HG03045 (cell line): Measurements from ENCODE around the gene ZFP62.
"Not testable (repeated sequence)": the region's sequence is repeated elsewhere in the genome, so short reads cannot be mapped to it uniquely, and the experiment has no call there.

Experiments used
- ATAC-seq: cut with Tn5 transposase; IDR thresholded peaks from one replicate; pipeline ENCODE4 v1.9.1; 2021; ENCODE audit warnings: mild to moderate bottlenecking, moderate library complexity; ENCODE audit not compliant: unreplicated experiment

Gene ZFP62

DNA sequence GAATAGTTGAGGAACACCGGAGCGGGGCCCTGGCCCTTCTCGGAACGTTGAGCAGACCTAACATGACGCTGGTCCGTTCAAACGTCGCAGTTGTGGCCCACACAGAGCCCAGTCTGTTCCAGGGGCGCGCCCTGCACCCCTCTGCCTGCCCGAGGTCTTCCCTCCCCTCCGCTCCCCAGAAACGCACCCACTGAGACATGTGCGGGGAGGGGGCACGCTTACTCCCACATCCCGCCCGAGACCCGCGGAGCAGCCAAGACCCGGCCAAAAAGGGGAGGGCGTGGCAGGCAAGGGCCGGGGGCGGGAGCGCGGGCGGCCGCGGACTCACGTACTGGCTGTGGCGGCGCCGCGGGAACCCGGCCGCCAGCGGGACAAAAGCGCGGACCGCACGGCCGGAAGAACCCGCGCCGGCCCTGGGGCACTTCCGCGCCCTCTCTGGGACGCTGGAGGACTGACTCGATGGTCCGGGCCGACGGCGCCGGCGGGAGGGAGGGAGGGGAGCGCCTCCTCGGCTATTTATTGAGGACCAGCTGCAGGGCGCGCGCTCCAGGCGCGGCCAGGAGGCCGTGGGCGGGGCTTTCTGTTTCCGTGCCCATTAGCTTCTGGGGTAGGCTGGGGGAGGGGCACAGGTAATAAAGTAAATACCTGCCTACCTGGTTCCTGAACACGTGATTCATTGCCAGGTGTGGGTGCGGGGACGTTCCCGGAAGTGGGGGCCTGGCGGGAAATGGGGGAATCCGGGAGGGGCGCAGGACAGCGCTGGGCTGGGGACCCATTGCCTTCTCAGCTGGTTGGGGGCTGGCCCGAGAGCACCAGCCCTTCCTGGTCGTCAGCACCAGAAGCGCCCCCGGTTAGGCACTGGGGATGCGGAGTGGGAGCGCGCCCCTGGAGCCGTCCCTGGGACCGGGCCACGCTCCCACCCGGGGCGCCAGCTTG lies at the start of gene ZFP62:
TSS of gene ZFP62 (minus strand) at position 390 of the 936 bp plus-strand sequence. CDS start at position 333, 57 bp downstream.
- ATAC-seq: peak; percentile 95

GRCh38 chr5:180910735-180911134 lies 49.7 kb upstream of the ZFP62 start:
- ATAC-seq: no peak

DNA sequence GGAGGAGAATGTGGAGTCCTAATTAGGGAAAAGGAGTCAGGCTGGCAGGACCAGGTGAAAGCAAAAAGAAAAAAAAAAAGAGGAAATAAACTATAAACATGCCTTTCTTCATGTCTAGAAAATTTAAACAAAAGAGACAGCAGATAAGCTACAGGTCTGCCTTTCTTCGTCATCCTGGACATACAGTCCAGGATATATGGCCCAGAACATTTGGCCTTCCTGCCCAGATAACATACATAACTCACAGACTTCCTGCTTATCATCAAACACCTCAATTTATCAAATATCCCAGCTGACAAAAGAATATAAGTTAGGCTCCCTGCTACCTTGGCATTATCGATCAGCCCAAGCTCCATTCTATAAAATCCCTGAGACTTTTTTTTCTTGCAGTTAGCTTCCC lies 49.1 kb upstream of the ZFP62 start:
- ATAC-seq: no peak

GRCh38 chr5:180909782-180910181 lies 48.7 kb upstream of the ZFP62 start:
- ATAC-seq: no peak

GRCh38 chr5:180908998-180909731 lies 48.1 kb upstream of the ZFP62 start:
- no peak for ATAC-seq

DNA sequence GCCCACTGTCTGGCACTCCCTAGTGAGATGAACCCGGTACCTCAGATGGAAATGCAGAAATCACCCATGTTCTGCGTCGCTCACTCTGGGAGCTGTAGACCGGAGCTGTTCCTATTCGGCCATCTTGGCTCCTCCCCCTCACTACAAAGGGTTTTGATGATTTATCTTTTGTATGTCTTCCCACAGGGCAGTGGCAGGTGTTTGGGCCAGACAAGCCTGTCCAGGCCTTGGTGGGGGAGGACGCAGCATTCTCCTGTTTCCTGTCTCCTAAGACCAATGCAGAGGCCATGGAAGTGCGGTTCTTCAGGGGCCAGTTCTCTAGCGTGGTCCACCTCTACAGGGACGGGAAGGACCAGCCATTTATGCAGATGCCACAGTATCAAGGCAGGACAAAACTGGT lies 47.3 kb upstream of the ZFP62 start:
- no peak for ATAC-seq

- no peak for ATAC-seq
These were observed 40.4 kb upstream of the ZFP62 start for GRCh38 chr5:180901319-180902009.

- ATAC-seq: no peak
These were observed 39.1 kb upstream of the ZFP62 start for GRCh38 chr5:180900178-180900577.

DNA sequence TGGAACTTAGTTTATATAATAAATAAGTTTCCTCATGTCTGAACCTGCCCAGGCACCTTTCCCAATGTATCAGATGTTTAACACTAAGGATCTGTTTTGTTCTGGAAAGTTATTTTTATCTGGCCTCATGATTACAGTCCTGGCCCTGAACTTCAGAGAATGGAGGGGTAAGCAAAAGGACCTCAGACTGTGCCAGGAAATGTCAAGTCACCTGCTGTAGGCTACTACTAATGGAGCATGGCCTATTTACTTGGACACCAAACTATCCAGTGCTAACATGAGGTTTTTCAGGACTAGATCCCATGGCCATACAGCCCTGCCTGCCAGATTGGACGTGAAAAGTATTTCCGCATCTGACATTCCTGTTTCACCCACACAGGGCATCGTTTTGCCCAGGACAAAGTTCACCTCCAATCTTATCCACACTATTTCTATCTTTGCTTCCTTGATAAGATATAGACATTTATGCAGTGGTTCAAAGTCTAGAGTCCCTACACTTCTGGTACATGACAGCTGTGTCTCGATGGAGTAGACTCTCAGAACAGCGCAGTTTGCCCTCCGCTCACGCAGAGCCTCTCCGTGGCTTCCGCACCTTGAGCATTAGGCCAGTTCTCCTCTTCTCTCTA lies 37.7 kb upstream of the ZFP62 start, which contains the start of gene BTNL8:
TSS of gene BTNL8 (plus strand) at position 539 of the 626 bp plus-strand sequence. CDS start 152 bp downstream, outside the sequence.
- ATAC-seq: no peak

GRCh38 chr5:180895330-180895729 lies 34.3 kb upstream of the ZFP62 start:
- not testable (repeated sequence) for ATAC-seq

DNA sequence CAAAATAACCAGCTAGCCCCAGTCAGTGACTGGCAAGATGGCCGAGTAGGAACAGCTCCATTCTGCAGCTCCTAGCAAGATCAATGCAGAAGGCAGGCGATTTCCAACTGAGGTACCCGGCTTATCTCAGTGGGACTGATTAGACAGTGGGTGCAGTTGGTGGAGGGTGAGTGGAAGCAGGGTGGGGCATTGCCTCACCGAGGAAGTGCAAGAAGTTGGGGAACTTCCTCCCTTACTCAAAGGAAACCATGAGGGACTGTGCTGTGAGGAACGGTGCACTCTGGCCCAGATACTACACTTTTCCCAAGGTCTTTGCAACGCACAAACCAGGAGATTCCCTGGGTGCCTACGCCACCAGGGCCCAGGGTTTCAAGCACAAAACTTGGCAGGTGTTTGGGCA lies 28.3 kb upstream of the ZFP62 start:
- ATAC-seq: no peak

DNA sequence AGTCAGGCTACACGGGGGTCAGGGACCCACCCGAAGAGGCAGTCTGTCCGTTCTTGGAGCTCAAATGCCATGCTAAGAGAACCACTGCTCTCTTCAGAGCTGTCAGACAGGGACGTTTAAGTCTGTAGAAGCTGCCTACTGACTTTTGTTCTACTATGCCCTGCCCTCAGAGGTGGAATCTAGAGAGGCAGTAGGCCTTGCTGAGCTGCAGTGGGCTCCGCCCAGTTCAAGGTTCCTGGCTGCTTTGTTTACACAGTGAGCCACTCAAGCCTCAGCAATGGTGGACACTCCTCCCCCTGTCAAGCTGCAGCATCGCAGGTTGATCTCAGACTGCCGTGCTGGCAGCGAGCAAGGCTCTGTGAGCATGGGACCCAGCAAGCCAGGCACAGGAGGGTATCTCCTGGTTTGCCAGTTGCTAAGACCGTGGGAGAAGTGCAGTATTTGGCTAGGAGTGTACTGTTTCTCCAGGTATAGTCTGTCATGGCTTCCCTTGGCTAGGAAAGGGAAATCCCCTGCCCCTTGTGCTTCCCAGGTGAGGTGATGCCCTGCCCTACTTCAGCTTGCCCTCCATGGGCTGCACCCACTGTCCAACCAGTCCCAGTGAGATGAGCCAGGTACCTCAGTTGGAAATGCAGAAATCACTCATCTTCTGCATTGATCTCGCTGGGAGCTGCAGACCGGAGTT lies 24.9 kb upstream of the ZFP62 start:
- ATAC-seq: not testable (repeated sequence)

- no peak for ATAC-seq
These were observed 14.9 kb upstream of the ZFP62 start for GRCh38 chr5:180875860-180876426.

- no peak for ATAC-seq
These were observed 13.9 kb upstream of the ZFP62 start for GRCh38 chr5:180874804-180875582.

GRCh38 chr5:180873615-180874520 lies 12.8 kb upstream of the ZFP62 start:
- no peak for ATAC-seq

- ATAC-seq: no peak
These were observed 11.3 kb upstream of the ZFP62 start for GRCh38 chr5:180872419-180872818.

GRCh38 chr5:180870276-180871068 lies 9.4 kb upstream of the ZFP62 start:
- no peak for ATAC-seq
